ENCODE results near the gene ACAD9.

ACAD9 gene

GRCh38 chr3:128933213-128933921 is 53.9 kb downstream of the ACAD9 start:
- H3K4me3 ChIP-seq (ENCODE audit: low read depth, low read length), result no peak overlapping the region

GRCh38 chr3:128933922-128934253 is 54.5 kb downstream of the ACAD9 start:
- no peak overlapping the region for H3K4me3 ChIP-seq (ENCODE audit: low read depth, low read length)

GRCh38 chr3:128935922-128936321 is 56.5 kb downstream of the ACAD9 start:
- H3K4me3 ChIP-seq (ENCODE audit: low read depth, low read length), result no peak overlapping the region

- H3K4me3 ChIP-seq (ENCODE audit: low read depth, low read length), result no peak overlapping the region
Measured at GRCh38 chr3:128936341-128936740, 56.9 kb downstream of the ACAD9 start.

DNA sequence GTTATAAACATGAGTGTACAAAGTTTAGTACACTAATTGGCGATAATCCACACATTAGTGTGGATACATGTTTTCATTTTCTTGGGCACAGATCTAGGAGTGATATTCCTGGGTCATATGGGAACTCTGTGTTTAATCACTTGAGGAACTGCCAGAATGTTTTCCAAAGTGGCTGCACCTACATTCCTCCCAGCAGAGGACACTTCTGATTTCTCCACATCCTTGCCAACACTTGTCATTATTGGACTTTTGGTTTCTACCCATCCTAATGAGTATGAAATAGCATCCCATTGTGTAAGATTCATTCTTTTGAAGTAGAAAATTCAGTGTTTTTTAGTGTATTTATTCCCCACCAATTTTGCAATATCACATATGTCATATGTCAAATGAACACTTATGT is 60.8 kb downstream of the ACAD9 start:
- no peak overlapping the region for H3K4me3 ChIP-seq (ENCODE audit: low read depth, low read length)

GRCh38 chr3:128942161-128942952 is 62.9 kb downstream of the ACAD9 start:
- no peak overlapping the region for H3K4me3 ChIP-seq (ENCODE audit: low read depth, low read length)

DNA sequence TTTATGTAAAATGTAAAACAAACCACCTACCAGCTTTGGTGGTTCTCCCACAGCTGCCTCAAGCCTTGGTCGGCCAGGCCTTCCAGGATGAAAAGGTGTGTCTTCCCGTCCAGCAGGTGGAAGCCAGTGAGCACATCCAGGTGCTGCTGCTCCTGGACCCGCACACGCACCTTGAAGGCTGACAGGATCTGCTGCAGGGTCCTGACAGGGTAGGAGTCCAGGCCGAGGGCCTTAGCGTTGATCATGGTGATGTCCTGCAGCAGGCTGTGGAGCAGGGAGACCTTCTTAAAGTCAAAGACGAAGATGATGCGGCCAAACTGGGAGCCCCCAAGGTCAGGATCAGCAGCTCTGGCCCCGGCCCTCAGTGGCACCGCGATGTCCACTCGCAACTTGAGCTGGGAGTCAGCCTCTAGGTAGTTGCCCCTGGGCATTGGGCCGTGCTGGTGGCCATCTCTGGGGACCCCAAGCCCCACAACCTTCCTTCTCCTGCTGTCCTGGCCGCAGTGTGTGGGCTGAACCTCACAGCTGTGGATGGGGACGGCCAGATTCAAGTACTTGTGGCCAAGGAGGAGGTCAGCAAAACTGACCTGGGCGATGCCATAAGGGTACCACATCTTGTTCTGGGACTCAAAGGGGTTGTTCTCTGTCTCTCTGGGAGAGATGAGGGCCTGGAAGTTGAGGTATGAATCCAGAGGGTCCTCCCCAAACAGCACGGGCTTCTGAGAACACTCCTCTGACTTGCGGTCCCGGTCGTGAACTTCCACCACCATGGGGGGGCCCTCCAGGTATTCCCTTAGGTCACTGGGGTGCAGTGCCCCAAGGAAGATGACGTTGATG is 65.8 kb downstream of the ACAD9 start:
- no peak overlapping the region for H3K4me3 ChIP-seq (ENCODE audit: low read depth, low read length)

GRCh38 chr3:128945878-128946175 is 66.4 kb downstream of the ACAD9 start:
- H3K4me3 ChIP-seq (ENCODE audit: low read depth, low read length), result no peak overlapping the region

- no peak overlapping the region for H3K4me3 ChIP-seq (ENCODE audit: low read depth, low read length)
Measured at GRCh38 chr3:128946411-128946810, 67.0 kb downstream of the ACAD9 start.

DNA sequence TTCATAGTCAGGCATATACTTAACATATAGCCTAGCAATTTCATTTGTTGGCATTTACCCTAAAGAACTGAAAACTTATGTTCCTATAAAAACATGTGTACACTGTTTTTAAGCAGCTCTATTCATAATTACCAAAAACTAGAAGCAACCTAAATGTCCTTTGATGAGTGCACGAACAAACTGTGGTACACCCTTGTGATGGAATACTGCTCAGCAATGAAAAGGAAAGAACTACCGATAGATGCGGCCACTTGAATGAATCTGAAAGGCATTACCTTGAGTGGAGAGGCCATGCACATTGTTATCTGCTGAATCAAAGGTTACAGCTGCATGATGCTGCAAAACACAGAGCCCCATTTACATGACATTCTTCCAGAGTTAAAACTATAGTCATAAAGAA is 69.7 kb downstream of the ACAD9 start:
- H3K4me3 ChIP-seq (ENCODE audit: low read depth, low read length), result no peak overlapping the region

- no peak overlapping the region for H3K4me3 ChIP-seq (ENCODE audit: low read depth, low read length)
Measured at GRCh38 chr3:128950223-128950938, 71.0 kb downstream of the ACAD9 start.

GRCh38 chr3:128956440-128956839 is 77.0 kb downstream of the ACAD9 start:
- no peak overlapping the region for H3K4me3 ChIP-seq (ENCODE audit: low read depth, low read length)
